Measurements from ENCODE around the gene MIDN. TPM values are rescaled to one million over a fixed set of nuclear protein-coding genes. Genes with fewer than 3 reads are reported as not detected.

MIDN gene
- total and polyA plus RNA-seq, 2 donors (not counting 3 experiments of a cell fraction or from before 2014, with no cell fraction given): 20.0 to 85.9 TPM

DNA sequence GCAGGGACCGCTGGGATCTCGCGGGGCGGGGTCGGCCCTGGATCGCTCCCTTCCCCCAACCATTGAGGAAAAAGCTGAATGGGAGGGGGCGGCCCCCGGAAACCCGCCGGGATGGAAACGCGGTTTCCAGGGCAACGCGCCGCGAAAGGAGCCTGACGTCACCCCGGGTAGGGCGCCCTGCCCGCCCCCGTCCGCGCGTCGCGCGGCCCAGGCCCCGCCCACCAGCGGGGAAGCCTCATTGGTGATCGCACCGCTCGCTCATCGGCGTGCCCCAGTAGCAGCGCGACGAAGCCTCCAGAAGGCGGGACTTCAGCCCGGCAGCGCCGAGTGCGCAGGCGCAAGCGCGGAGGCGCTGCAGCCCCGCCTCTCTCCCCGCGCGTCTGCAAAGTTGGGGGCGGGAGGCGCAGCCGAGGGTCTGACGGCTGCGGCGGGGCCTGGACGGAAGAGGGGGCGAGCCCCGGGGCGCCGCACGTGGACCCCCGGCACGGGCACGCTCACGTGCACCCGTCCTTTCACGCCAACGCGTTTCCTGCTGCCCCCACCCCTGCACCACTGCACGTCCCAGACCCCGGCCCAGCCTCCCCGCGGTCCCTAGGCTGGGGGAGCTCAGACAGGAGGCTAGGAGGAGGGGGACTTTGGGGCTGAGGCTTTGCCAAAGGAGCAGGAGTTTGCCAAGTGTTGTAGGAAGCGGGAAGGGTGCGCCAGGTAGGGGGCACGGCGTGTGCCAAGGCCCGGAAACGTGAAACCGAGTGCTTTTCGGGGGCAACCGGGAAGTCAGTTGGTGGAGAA lies 12.6 kb downstream of the MIDN start:
- Histone ChIP-seq H3K27ac (ENCODE audit: insufficient read depth, low read depth, low read length) (peak overlapping the region; percentile 78), H3K79me2 (ENCODE audit: control insufficient read depth, insufficient read depth, low read length) (peaks cover 9% of the 10 kb centered on the region), H2AFZ (ENCODE audit: low read depth, low read length) (no peak overlapping the region), H3K4me2 (ENCODE audit: insufficient read depth, low read length) (peak overlapping the region; percentile 61), H3K9me1 (replicated peaks; ENCODE audit: control insufficient read depth, extremely low read depth, insufficient read depth, low read length) (no peaks in the 10 kb centered on the region), H3K4me1 (ENCODE audit: control insufficient read depth, extremely low read depth, insufficient read depth, low read length) (peaks cover 55% of the 10 kb centered on the region), H3K9me3 (replicated peaks; ENCODE audit: control insufficient read depth, insufficient read depth, low read length) (no peaks in the 10 kb centered on the region), H4K20me1 (replicated peaks; ENCODE audit: control insufficient read depth, extremely low read depth, insufficient read depth, low read length) (no peaks in the 10 kb centered on the region), H3K4me3 (replicated peaks in 1 of 3; ENCODE audit: insufficient read depth in 1 of 3, low read depth in 1 of 3, low read length in 3 of 3) (peak overlapping the region; percentile 19 to 50 (median 37)), H3K27me3 (ENCODE audit: control insufficient read depth in 2 of 2, insufficient read depth in 2 of 2, low read length in 2 of 2) (no peaks in the 10 kb centered on the region), H3K9ac (replicated peaks; ENCODE audit: extremely low read depth, insufficient read depth, low read length) (peak overlapping the region; percentile 44), H3K36me3 (ENCODE audit: control insufficient read depth in 2 of 2, extremely low read depth in 1 of 2, insufficient read depth in 2 of 2, low read length in 2 of 2) (peaks cover 9 to 10% of the 10 kb centered on the region in 2 experiments)
- no peak for TF ChIP-seq JUN (IDR thresholded peaks at IDR 0.05; ENCODE audit: borderline replicate concordance, insufficient read depth, insufficient read length, low read depth)
- TF ChIP-seq POLR2AphosphoS5 (IDR thresholded peaks at IDR 0.05; ENCODE audit: insufficient read depth, low read depth, low read length): peak; percentile 45
- dilution Hi-C loops (cut with MboI; ENCODE audit: extremely low pct_ligation_motif_present, low sequenced_read_pairs): no loop called here
- ChIA-PET POLR2A (interaction anchor here (1.4 to 3.4 kb wide), 2 partner anchors 8 kb away, joined by 8 to 19 read pairs; partner anchors contain the start of gene CIRBP), CTCF (interaction anchor here (1.5 to 7.8 kb wide), 3 partner anchors 8 to 17 kb away, joined by 3 to 63 read pairs (median 8); no protein-coding TSS in a partner anchor)
- DNase-seq (ENCODE audit: low read depth, low spot score) (peak; percentile 96), FAIRE-seq (peak; percentile 98)
- intact Hi-C loops (cut with micrococcal nuclease): loop anchor here (1.0 kb wide), 1 partner anchor 9 kb away; no protein-coding TSS in a partner anchor
- BruUV-seq (replicated peaks): no TSS peak

DNA sequence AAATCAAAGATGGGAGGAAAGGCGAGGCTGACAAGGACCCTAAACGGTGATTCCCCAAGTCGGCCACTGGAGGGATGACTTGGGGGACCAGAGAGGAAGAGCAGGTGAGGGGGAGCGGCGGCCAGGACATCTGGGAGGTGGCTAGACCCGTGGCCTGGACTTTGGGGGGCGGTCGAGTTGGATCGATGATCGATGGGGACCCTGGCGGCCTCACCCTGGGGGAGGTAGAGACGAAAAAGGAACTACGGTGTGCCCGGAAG lies 13.1 kb downstream of the MIDN start:
- POLR2A ChIA-PET: interaction anchor here (1.4 kb wide), 1 partner anchor 8 kb away, joined by 8 read pairs; no protein-coding TSS in a partner anchor
- Histone ChIP-seq H3K9me1 (replicated peaks; ENCODE audit: control insufficient read depth, extremely low read depth, insufficient read depth, low read length) (no peaks in the 10 kb centered on the region), H3K4me2 (ENCODE audit: insufficient read depth, low read length) (peak overlapping the region; percentile 61), H3K4me1 (ENCODE audit: control insufficient read depth, extremely low read depth, insufficient read depth, low read length) (peaks cover 58% of the 10 kb centered on the region), H3K27ac (ENCODE audit: insufficient read depth, low read depth, low read length) (peak overlapping the region; percentile 78), H3K9ac (replicated peaks; ENCODE audit: extremely low read depth, insufficient read depth, low read length) (peak overlapping the region; percentile 44), H3K36me3 (ENCODE audit: control insufficient read depth in 2 of 2, extremely low read depth in 1 of 2, insufficient read depth in 2 of 2, low read length in 2 of 2) (peaks cover 7% of the 10 kb centered on the region in 2 experiments), H3K9me3 (replicated peaks; ENCODE audit: control insufficient read depth, insufficient read depth, low read length) (no peaks in the 10 kb centered on the region), H3K27me3 (ENCODE audit: control insufficient read depth in 2 of 2, insufficient read depth in 2 of 2, low read length in 2 of 2) (no peaks in the 10 kb centered on the region), H2AFZ (ENCODE audit: low read depth, low read length) (no peak overlapping the region), H4K20me1 (replicated peaks; ENCODE audit: control insufficient read depth, extremely low read depth, insufficient read depth, low read length) (no peaks in the 10 kb centered on the region), H3K4me3 (replicated peaks in 1 of 3; ENCODE audit: insufficient read depth in 1 of 3, low read depth in 1 of 3, low read length in 3 of 3) (peak overlapping the region in 2 of 3 experiments; percentile 37 to 50), H3K79me2 (ENCODE audit: control insufficient read depth, insufficient read depth, low read length) (peaks cover 7% of the 10 kb centered on the region)
- no peak for FAIRE-seq
- DNase-seq (ENCODE audit: low read depth, low spot score): no peak
- TF ChIP-seq, protein P1, sequence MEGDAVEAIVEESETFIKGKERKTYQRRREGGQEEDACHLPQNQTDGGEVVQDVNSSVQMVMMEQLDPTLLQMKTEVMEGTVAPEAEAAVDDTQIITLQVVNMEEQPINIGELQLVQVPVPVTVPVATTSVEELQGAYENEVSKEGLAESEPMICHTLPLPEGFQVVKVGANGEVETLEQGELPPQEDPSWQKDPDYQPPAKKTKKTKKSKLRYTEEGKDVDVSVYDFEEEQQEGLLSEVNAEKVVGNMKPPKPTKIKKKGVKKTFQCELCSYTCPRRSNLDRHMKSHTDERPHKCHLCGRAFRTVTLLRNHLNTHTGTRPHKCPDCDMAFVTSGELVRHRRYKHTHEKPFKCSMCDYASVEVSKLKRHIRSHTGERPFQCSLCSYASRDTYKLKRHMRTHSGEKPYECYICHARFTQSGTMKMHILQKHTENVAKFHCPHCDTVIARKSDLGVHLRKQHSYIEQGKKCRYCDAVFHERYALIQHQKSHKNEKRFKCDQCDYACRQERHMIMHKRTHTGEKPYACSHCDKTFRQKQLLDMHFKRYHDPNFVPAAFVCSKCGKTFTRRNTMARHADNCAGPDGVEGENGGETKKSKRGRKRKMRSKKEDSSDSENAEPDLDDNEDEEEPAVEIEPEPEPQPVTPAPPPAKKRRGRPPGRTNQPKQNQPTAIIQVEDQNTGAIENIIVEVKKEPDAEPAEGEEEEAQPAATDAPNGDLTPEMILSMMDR (IDR thresholded peaks at IDR 0.05; ENCODE audit: extremely low read depth in 1 of 2, insufficient read depth in 1 of 2, low read depth in 1 of 2, low read length in 2 of 2): peak in 1 of 2 donors; percentile 6
- TF ChIP-seq EZH2 (IDR thresholded peaks at IDR 0.05; ENCODE audit: borderline replicate concordance, low read depth, low read length, severe bottlenecking) (no peak), FOS (IDR thresholded peaks at IDR 0.05; ENCODE audit: borderline replicate concordance, insufficient read depth, low read length) (no peak), GATA2 (IDR thresholded peaks at IDR 0.05; ENCODE audit: insufficient read depth, insufficient read length, low read depth, low read length) (no peak)
- BruUV-seq (replicated peaks): no TSS peak
- dilution Hi-C loops (cut with MboI; ENCODE audit: extremely low pct_ligation_motif_present, low sequenced_read_pairs): no loop called here
- CTCF ChIA-PET: interaction anchor here (1.5 to 7.8 kb wide), 3 partner anchors 8 to 17 kb away, joined by 3 to 63 read pairs (median 8); no protein-coding TSS in a partner anchor
- intact Hi-C loops (cut with micrococcal nuclease): no loop called here

Data from endothelial cell of umbilical vein (primary cell).